ENCODE data around the gene SARNP. TPM values are rescaled to one million over a fixed set of nuclear protein-coding genes. Genes with fewer than 3 reads are reported as not detected.

The SARNP gene
- total RNA-seq, 1 donor: 53.6 TPM

GRCh38 chr12:55724940-55725309 is 92.6 kb downstream of the SARNP start:
- H3K27ac ChIP-seq (ENCODE audit: low read depth, low read length): peak overlapping the region; percentile 24
- peaks cover 47% of the 10 kb centered on the region for H3K36me3 ChIP-seq (ENCODE audit: insufficient read depth, low read length)
- TF ChIP-seq CTCF (IDR thresholded peaks at IDR 0.05; ENCODE audit: extremely low read depth, low read depth, low read length): no peak
- H3K4me1 ChIP-seq (ENCODE audit: insufficient read depth, low read length): peaks cover 61% of the 10 kb centered on the region
- peak; percentile 31 for DNase-seq (ENCODE audit: insufficient read length, low spot score, missing footprints)
- H3K4me2 ChIP-seq (ENCODE audit: insufficient read depth, low read length): peak overlapping the region; percentile 88
- H3K27me3 ChIP-seq (ENCODE audit: insufficient read depth, low read length): no peaks in the 10 kb centered on the region
- no peaks in the 10 kb centered on the region for H3K9me3 ChIP-seq (ENCODE audit: low read depth, low read length)
- H3K79me2 ChIP-seq (ENCODE audit: insufficient read depth, low read length): peaks cover 47% of the 10 kb centered on the region
- no peak overlapping the region for H3K4me3 ChIP-seq (ENCODE audit: insufficient read depth, low read length)
- peaks cover 52% of the 10 kb centered on the region for H4K20me1 ChIP-seq (ENCODE audit: insufficient read depth, low read length)
- H2AFZ ChIP-seq (ENCODE audit: low read length): no peak overlapping the region

DNA sequence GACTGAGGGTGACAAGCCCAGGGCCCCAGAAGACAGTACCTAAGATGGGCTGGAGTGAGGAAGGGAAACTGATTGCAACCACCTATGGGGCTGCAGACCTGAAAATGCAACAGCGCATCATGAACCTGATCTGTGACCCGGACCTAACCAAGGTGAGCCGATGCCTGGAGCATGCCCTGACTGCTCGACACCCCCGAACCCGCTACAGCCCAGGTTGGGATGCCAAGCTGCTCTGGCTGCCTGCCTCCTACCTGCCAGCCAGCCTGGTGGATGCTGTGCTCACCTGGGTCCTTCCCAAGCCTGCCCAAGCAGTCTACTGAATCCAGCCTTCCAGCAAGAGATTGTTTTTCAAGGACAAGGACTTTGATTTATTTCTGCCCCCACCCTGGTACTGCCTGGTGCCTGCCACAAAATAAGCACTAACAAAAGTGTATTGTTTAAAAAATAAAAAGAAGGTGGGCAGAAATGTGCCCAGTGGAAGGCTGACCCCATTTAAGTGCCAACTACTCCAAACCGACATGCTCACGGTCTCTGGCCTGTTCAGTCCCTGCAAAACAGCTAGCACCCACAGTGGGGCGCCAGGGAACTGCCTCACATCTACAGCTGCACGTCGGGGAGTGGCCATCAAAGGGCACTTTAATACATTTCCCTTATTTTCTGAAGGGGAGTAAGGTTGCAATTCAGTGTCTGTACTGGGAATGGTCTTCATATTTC is 93.1 kb downstream of the SARNP start:
- Histone ChIP-seq H3K79me2 (ENCODE audit: insufficient read depth, low read length) (peaks cover 47% of the 10 kb centered on the region), H3K4me3 (ENCODE audit: insufficient read depth, low read length) (no peak overlapping the region), H4K20me1 (ENCODE audit: insufficient read depth, low read length) (peaks cover 52% of the 10 kb centered on the region), H3K9me3 (ENCODE audit: low read depth, low read length) (no peaks in the 10 kb centered on the region), H2AFZ (ENCODE audit: low read length) (no peak overlapping the region), H3K4me1 (ENCODE audit: insufficient read depth, low read length) (peaks cover 67% of the 10 kb centered on the region), H3K4me2 (ENCODE audit: insufficient read depth, low read length) (peak overlapping the region; percentile 88), H3K27ac (ENCODE audit: low read depth, low read length) (no peak overlapping the region), H3K36me3 (ENCODE audit: insufficient read depth, low read length) (peaks cover 47% of the 10 kb centered on the region), H3K27me3 (ENCODE audit: insufficient read depth, low read length) (no peaks in the 10 kb centered on the region)
- TF ChIP-seq CTCF (IDR thresholded peaks at IDR 0.05; ENCODE audit: extremely low read depth, low read depth, low read length): peak; percentile 80
- DNase-seq (ENCODE audit: insufficient read length, low spot score, missing footprints): peak; percentile 91

DNA sequence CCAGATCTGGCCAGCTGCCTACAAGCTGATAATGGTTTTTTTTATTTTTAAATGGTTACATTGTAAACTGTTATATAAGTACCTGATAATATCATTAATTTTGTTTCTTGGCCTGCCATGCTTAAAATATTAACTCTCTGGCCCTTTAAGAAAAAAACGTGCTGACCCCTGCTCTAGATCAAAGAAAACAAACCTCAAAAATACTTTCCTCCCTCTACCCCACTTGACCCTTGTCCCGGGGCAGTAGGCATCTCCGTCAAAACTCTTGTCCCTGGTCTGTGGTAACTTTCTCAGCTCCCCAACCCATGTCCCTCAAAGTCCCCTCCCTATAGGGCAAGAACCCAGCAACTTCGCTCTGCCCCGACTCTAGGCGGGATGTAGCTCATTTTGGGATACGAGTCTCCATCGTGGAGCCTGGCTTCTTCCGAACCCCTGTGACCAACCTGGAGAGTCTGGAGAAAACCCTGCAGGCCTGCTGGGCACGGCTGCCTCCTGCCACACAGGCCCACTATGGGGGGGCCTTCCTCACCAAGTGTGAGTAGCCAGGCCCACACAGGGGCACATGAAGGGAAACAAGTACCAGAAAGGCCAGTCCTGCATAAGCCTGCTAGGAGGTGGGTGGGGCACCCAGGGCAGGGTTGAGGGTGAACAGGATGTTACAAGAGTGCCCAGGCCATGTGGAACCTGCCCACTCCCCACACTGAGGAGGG is 93.9 kb downstream of the SARNP start:
- TF ChIP-seq CTCF (IDR thresholded peaks at IDR 0.05; ENCODE audit: extremely low read depth, low read depth, low read length): no peak
- H3K4me2 ChIP-seq (ENCODE audit: insufficient read depth, low read length): no peak overlapping the region
- H3K9me3 ChIP-seq (ENCODE audit: low read depth, low read length): no peaks in the 10 kb centered on the region
- H3K27me3 ChIP-seq (ENCODE audit: insufficient read depth, low read length): no peaks in the 10 kb centered on the region
- no peak overlapping the region for H3K4me3 ChIP-seq (ENCODE audit: insufficient read depth, low read length)
- peaks cover 47% of the 10 kb centered on the region for H3K36me3 ChIP-seq (ENCODE audit: insufficient read depth, low read length)
- no peak overlapping the region for H3K27ac ChIP-seq (ENCODE audit: low read depth, low read length)
- DNase-seq (ENCODE audit: insufficient read length, low spot score, missing footprints): peak; percentile 47
- H2AFZ ChIP-seq (ENCODE audit: low read length): no peak overlapping the region
- peaks cover 72% of the 10 kb centered on the region for H3K4me1 ChIP-seq (ENCODE audit: insufficient read depth, low read length)
- peaks cover 51% of the 10 kb centered on the region for H3K79me2 ChIP-seq (ENCODE audit: insufficient read depth, low read length)
- peaks cover 52% of the 10 kb centered on the region for H4K20me1 ChIP-seq (ENCODE audit: insufficient read depth, low read length)

GRCh38 chr12:55722948-55723347 is 94.6 kb downstream of the SARNP start:
- no peak overlapping the region for H2AFZ ChIP-seq (ENCODE audit: low read length)
- no peaks in the 10 kb centered on the region for H3K9me3 ChIP-seq (ENCODE audit: low read depth, low read length)
- peaks cover 79% of the 10 kb centered on the region for H3K4me1 ChIP-seq (ENCODE audit: insufficient read depth, low read length)
- no peaks in the 10 kb centered on the region for H3K27me3 ChIP-seq (ENCODE audit: insufficient read depth, low read length)
- no peak for TF ChIP-seq CTCF (IDR thresholded peaks at IDR 0.05; ENCODE audit: extremely low read depth, low read depth, low read length)
- H3K4me3 ChIP-seq (ENCODE audit: insufficient read depth, low read length): no peak overlapping the region
- H3K4me2 ChIP-seq (ENCODE audit: insufficient read depth, low read length): no peak overlapping the region
- H3K36me3 ChIP-seq (ENCODE audit: insufficient read depth, low read length): peaks cover 47% of the 10 kb centered on the region
- H4K20me1 ChIP-seq (ENCODE audit: insufficient read depth, low read length): peaks cover 51% of the 10 kb centered on the region
- peaks cover 45% of the 10 kb centered on the region for H3K79me2 ChIP-seq (ENCODE audit: insufficient read depth, low read length)
- no peak for DNase-seq (ENCODE audit: insufficient read length, low spot score, missing footprints)
- H3K27ac ChIP-seq (ENCODE audit: low read depth, low read length): no peak overlapping the region
